ENCODE measurements around the gene RAMACL. TPM values are rescaled to one million over a fixed set of nuclear protein-coding genes. Genes with fewer than 3 reads are reported as not detected.
"Not testable (repeated sequence)": the region's sequence is repeated elsewhere in the genome, so short reads cannot be mapped to it uniquely, and the experiment has no call there.

Gene RAMACL
- total RNA-seq: under 1 TPM; 0.25 to 0.32 TPM

DNA sequence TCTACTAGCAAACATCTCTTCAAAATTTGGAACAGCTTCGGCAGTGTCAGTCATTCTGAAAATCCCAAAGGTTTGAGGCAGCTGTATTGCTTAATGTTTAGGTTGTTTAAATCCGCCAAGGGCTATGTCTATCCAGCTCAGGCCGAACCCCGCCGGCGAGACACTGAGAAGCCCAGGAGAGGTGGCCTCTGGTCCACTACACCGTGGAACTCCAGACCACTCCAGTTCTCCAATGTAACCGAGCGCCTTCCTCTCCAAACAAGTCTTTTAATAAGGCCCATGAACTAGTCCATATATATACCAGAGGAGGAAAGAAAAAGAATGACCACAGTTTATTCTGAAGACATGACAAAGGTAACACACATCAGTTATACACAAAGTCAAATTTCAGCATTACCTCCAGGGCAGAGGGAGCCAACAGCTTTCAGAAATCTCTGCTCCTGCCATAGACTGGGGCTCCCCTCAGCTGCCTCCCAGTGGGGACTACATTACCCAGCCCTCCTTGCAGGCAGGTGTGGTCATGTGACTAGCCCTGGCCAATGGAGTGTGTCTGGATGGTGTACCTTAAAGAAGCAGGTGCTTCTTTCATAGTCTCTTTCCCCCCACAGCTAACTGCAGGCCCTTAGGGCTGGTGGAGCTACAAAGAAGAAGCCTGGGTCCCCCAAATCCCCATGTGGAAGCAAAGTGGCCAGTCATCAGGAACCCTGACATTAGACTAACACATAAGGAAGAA is at the start of gene RAMACL:
TSS of gene RAMACL (minus strand) at position 255 of the 733 bp plus-strand sequence. CDS start at position 54, 201 bp downstream.
- Mint-ChIP-seq H3K4me1 (peaks cover 22% of the 10 kb centered on the region), H3K4me3 (no peak within 1 kb of the TSS), H3K27ac (no peak within 1 kb of the TSS), H3K9me3 (no peaks in the 10 kb centered on the region), H3K36me3 (ENCODE audit: low read depth) (no peaks in the 10 kb centered on the region), H3K27me3 (no peaks in the 10 kb centered on the region)
- DNase-seq: peak; percentile 52
- POLR2A ChIA-PET: no interaction called here
- CTCF ChIA-PET: no interaction called here

DNA sequence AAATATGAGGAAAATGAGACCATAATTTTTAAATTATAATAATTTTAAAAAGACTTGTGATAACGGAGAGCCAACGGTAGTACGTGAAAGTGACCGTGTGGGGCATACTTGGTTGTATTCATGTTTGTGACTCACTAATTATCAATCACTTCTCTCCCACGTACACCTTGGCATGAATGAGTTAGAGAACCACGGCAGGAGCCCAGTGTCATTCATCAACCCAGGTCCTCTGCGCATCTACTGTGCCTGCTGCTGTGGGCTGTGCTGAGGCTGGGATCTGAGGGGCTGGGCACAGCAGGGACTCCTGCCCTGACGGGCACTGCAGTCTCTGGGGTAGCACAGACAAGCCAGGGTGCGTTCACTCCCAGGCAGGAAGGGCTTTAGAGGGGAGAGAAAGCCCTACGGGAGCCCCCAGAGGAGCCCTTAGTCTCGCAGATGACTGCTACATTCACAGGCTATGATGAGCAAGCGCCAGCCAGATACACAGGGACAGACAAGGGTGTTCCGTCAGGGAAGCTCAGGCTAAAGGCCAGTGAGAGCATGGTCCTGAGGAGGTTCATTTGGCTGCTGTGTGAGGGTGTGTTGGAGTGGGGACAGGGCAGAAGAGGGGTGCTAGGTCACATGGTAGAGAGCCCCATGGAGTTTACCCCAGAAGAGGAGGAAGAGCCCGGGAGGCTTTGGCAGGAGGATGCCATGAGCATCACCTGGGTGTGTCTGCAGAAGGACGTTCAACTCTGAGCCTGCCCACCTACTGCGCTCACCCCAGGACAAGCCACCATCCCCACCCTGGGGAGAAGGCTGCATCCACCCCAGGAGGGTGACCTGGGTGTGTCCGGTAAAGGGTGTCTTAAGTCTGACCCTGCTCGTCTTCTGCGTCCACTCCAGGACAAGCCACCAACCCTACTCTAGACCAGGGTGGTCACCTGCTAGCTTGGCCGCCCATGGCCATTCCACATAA is 48.8 kb upstream of the RAMACL start:
- H3K4me1 Mint-ChIP-seq: peaks cover 8% of the 10 kb centered on the region
- no peaks in the 10 kb centered on the region for H3K9me3 Mint-ChIP-seq
- H3K36me3 Mint-ChIP-seq (ENCODE audit: low read depth): no peaks in the 10 kb centered on the region
- CTCF ChIA-PET: no interaction called here
- no peak overlapping the region for H3K4me3 Mint-ChIP-seq
- no peak overlapping the region for H3K27ac Mint-ChIP-seq
- POLR2A ChIA-PET: no interaction called here
- DNase-seq: no peak
- H3K27me3 Mint-ChIP-seq: peaks cover 23% of the 10 kb centered on the region

DNA sequence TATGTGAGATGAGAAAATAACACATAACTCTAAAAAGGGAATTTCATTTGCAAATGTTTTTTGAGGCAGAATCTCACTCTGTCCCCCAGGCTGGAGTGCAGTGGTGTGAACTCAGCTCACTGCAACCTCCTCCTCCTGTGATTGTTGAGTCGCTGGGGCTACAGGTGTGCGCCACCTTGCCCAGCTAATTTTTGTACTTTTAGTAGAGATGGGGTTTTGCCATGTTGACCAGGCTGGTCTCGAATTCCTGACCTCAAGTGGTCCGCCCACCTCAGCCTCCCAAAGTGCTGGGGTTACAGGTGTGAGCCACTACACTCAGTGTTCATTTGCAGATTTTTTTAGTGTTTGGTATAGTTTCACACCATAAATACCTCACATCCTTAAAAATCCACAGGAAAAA is 48.1 kb upstream of the RAMACL start:
- peaks cover 24% of the 10 kb centered on the region for H3K27me3 Mint-ChIP-seq
- POLR2A ChIA-PET: interaction anchor here (0.6 kb wide), 1 partner anchor 240 kb away, joined by 3 read pairs; no protein-coding TSS in a partner anchor
- H3K4me3 Mint-ChIP-seq; H3K9me3 Mint-ChIP-seq; H3K27ac Mint-ChIP-seq; H3K4me1 Mint-ChIP-seq; DNase-seq; CTCF ChIA-PET; H3K36me3 Mint-ChIP-seq (ENCODE audit: low read depth): not testable (repeated sequence)

DNA sequence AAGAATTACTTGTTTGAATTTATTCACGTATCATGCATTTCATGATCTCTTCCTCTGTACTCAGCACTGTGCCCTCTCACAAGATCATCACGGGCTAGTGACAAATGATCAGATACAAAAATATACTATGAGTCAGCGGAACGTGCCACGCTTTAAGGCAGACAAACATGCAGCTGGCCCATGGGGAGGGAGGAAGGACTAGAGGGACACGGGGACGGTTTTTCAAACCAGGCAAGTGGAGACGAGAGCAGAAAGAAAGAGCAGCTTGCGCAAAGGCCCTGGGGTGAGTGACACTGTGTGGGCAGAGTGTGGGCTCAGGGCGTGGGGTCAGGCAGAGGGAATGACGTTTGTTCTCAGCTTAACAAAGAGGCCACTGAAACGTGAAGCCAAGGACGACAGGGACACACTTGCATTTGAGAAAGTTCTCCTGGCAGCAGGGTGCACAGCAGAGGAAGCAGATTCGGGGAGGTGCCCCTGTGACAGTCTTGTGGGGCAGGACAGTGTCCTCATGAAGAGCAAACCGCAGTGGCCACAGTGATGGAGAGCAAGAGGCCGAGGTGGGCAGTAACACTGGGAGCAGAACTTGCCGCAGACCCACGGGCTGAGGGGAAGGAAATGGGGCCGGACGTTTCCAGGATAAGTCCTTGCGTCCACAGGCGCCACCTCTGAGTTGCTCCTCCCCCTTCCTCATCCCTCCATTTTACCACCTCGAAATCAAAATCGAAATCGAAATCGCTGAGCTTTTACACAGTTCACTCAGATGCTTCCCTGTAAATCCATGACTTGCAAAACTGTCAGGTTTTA is 47.5 kb upstream of the RAMACL start:
- Mint-ChIP-seq H3K36me3 (ENCODE audit: low read depth) (no peaks in the 10 kb centered on the region), H3K4me1 (peaks cover 6% of the 10 kb centered on the region), H3K27me3 (peaks cover 23% of the 10 kb centered on the region), H3K4me3 (no peak overlapping the region), H3K27ac (no peak overlapping the region), H3K9me3 (no peaks in the 10 kb centered on the region)
- no peak for DNase-seq
- ChIA-PET POLR2A (interaction anchor here (0.6 kb wide), 1 partner anchor 239 kb away, joined by 3 read pairs; no protein-coding TSS in a partner anchor), CTCF (no interaction called here)

DNA sequence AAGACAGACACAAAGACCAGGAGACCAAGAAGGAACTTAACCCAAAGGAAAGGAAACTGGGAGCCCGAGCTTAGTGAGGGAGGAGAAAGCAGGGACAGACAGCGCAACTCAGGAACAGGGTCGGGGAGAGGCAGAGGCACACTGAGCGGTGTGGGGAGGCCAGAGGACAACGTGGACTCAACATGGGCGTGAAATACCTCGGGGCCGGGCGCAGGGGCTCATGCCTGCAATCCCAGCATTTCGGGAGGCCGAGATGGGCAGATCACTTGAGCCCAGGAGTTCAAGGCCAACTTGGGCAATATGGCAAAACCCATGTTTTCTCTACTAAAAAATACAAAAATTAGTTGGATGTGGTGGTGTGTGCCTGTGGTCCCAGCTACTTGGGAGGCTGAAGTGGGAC is 46.3 kb upstream of the RAMACL start:
- Mint-ChIP-seq H3K36me3 (ENCODE audit: low read depth) (no peaks in the 10 kb centered on the region), H3K9me3 (no peaks in the 10 kb centered on the region), H3K27ac (no peak overlapping the region), H3K4me3 (no peak overlapping the region), H3K27me3 (peaks cover 20% of the 10 kb centered on the region), H3K4me1 (peaks cover 14% of the 10 kb centered on the region)
- ChIA-PET POLR2A (no interaction called here), CTCF (interaction anchor here (0.7 kb wide), 2 partner anchors 30 to 842 kb away, joined by 3 read pairs; no protein-coding TSS in a partner anchor)
- DNase-seq: no peak

DNA sequence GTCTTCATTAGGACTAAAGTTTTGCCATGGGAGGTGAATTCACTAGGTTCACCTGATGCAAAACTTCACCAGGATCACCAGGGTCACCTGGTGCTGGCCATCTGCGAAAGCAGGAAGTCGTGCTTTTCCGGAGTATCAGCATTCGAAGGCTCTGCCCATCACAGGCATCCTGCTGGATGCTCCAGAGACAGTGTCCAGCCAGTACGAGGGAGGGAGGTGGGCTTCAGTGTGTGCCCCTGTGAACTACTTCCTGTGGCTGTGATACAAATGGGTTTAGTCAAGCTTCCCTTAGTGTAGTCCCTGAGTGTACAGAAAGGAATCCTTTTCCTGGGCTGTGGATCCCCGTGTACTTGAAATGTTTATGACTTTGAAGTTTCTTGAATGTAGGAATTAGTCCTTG is 44.0 kb upstream of the RAMACL start:
- CTCF ChIA-PET: no interaction called here
- peaks cover 25% of the 10 kb centered on the region for H3K27me3 Mint-ChIP-seq
- H3K4me1 Mint-ChIP-seq: peaks cover 24% of the 10 kb centered on the region
- no peak for DNase-seq
- no peaks in the 10 kb centered on the region for H3K9me3 Mint-ChIP-seq
- POLR2A ChIA-PET: no interaction called here
- no peak overlapping the region for H3K4me3 Mint-ChIP-seq
- no peak overlapping the region for H3K27ac Mint-ChIP-seq
- H3K36me3 Mint-ChIP-seq (ENCODE audit: low read depth): no peaks in the 10 kb centered on the region

DNA sequence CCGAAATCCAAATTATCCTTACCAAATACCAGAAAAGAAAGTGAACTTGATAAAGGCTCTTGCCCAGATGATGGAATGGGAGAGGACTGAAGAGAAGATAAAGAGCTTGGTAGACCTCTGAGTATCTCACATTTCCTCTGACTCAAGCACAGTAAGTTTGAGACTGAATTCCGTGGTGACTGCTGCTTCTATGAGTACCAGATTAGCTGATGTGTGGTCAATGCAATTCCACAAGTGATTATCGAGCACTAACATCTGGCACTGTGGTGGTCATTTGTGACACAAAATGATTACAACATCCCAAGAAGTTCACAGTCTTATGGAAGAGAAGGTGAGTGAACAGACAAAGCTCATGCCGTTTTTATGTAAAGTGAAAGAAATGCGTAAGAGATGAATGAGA is 43.1 kb upstream of the RAMACL start:
- H3K36me3 Mint-ChIP-seq (ENCODE audit: low read depth): no peaks in the 10 kb centered on the region
- no peaks in the 10 kb centered on the region for H3K9me3 Mint-ChIP-seq
- no peak for DNase-seq
- H3K4me1 Mint-ChIP-seq: peaks cover 24% of the 10 kb centered on the region
- CTCF ChIA-PET: no interaction called here
- no peak overlapping the region for H3K4me3 Mint-ChIP-seq
- H3K27ac Mint-ChIP-seq: no peak overlapping the region
- peaks cover 32% of the 10 kb centered on the region for H3K27me3 Mint-ChIP-seq
- POLR2A ChIA-PET: no interaction called here

DNA sequence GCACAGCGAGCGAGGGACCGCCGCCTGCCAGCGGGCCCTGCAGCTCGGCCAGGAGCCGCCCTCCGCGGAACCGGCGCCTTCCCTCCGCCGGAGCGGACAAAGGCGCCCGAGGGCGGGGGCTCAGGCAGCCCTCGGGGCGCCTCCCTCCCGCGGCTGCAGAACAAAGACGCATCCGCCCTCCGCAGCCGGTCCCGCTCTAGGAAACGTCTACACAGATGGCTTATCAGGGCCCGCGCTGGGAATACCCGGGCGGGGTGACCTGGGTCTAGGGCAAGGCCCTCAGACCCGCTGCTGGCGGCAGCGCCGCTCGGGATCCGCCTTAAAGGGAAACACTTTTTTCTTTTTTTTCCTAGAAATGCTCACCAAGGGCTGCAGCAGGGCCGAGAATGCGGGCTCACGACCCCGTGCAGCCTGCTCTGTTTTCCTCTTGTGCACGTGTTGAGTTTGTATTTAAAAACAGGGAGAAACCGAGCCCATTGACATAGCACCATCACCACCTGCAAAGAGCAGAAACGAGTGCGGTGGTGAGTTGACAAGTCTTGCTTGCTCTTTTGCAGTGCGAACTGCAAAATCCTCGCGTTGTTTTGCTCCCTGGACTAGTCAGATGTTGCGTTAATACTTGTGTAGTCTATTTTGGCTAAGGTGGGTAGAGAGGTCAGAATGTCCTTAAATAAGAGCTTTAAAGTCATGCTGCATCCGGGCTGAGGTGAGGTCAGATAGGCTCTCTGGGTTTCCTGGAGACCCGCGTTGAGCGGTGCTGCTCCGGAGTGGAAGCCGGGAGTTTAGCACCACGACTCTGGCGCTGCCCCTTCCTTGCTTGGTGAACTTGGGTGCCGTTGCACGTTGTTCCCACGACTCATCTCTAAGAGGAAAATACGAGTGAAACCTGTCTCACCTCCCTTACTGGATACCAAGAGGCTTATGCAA is 41.7 kb upstream of the RAMACL start:
- H3K27ac Mint-ChIP-seq: peak overlapping the region; percentile 94
- no peaks in the 10 kb centered on the region for H3K9me3 Mint-ChIP-seq
- H3K4me1 Mint-ChIP-seq: peaks cover 24% of the 10 kb centered on the region
- H3K27me3 Mint-ChIP-seq: peaks cover 33% of the 10 kb centered on the region
- H3K4me3 Mint-ChIP-seq: peak overlapping the region; percentile 89
- H3K36me3 Mint-ChIP-seq (ENCODE audit: low read depth): no peaks in the 10 kb centered on the region
- ChIA-PET POLR2A (no interaction called here), CTCF (interaction anchor here (1.6 kb wide), 1 partner anchor 50 kb away, joined by 3 read pairs; no protein-coding TSS in a partner anchor)
- peak; percentile 63 for DNase-seq

DNA sequence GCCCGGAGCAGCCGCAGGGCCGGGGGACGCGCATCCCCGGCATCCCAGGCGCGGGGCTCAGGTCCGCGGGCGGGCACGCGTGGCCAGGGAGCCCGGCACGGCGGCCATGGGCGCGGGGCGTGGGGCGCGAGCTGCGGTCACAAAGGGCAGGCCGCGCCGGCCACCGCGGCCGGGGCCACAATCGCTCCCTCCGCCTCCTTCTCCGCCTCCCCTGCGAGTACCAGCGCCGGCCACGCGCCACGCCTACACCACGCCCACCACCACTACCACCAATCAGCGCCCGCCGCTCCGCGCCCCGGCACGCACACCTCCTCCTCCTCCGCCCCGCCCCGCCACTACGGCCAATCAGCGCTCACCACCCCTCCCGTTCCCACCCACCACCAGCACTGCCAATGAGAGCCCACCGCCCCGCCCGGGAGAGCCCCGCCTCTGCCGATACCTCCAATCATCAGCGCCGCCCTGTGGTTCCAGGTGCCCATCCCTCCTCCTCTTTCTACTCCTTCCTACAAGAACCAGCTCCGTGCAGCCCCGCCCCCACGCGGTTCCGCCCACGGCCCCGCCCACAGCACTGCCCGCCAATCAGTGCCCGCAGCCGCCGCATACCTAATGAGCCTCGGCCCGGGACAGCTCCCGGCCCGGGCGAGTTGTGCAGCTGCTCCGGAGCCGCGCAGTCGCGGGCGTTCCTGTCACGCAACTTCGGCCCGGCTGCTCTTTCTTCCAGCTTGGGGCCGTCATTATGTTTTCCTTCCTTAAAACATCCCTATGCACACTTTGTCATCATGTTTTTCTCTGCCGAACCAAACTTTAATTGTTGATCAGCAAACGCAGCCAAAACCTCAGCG is 40.8 kb upstream of the RAMACL start, which contains the start of gene RPS6KA2:
TSS of gene RPS6KA2 (minus strand) at position 219 of the 842 bp plus-strand sequence. CDS start 232 bp downstream, outside the sequence.
- peak; percentile 100 for DNase-seq
- Mint-ChIP-seq H3K4me1 (peaks cover 24% of the 10 kb centered on the region), H3K4me3 (peak within 1 kb of the TSS; percentile 89), H3K27ac (peak within 1 kb of the TSS; percentile 94), H3K27me3 (peaks cover 34% of the 10 kb centered on the region), H3K36me3 (ENCODE audit: low read depth) (no peaks in the 10 kb centered on the region), H3K9me3 (no peaks in the 10 kb centered on the region)
- POLR2A ChIA-PET: no interaction called here
- CTCF ChIA-PET: interaction anchor here (0.7 to 1.6 kb wide), 2 partner anchors 49 to 246 kb away, joined by 3 read pairs; no protein-coding TSS in a partner anchor

DNA sequence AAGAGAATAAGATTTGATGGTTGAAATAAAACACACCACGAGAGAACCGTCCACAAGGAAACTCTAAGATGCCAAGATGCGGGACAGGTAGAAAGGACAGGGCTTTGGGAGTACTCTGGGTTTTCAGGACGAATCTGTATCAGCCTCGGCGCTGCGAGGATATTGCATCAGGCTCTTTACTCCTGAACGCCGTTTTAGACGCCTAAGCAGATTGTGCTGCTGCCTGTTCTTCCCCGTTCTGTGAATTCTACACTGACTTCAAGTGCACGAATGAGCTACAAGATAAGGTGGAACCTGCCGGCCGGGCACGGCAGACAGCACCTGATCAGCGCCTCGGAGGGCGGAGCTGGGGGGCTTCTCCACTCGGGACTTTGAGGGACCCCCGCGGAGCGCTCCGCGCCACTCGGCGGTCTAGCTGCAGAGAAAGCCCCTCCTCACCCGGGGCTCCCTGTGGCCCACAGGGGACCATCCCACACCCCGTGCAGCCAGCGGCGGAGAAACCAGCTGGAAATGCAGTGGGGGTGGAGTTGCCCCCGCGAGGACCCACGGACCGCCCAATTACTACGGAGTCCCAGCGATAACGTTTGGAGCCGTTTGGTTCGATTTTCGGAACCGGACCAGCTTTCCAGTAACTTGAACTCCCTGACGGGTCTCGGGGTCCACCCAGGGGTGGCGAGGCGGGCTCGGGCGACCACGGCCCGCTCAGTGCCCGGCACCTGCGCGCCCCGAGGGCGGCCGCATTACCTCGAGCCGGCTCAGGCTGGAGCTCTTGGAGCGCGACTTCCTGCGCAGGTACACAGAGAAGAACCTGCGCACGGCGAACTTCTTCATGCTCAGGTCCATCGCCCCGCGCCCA is 39.9 kb upstream of the RAMACL start:
- peaks cover 34% of the 10 kb centered on the region for H3K27me3 Mint-ChIP-seq
- H3K9me3 Mint-ChIP-seq: no peaks in the 10 kb centered on the region
- no peak overlapping the region for H3K27ac Mint-ChIP-seq
- H3K4me3 Mint-ChIP-seq: peak overlapping the region; percentile 76
- ChIA-PET CTCF (interaction anchor here (0.5 to 1.6 kb wide), 2 partner anchors 41 to 48 kb away, joined by 3 to 4 read pairs; no protein-coding TSS in a partner anchor), POLR2A (no interaction called here)
- H3K4me1 Mint-ChIP-seq: peaks cover 24% of the 10 kb centered on the region
- peak; percentile 30 for DNase-seq
- no peaks in the 10 kb centered on the region for H3K36me3 Mint-ChIP-seq (ENCODE audit: low read depth)

All from activated CD4-positive, alpha-beta T cell treated with anti-CD3 and anti-CD28 coated beads, Interleukin-2, amount 10 ng/mL, durations not matched to agents 7 days and 5 days (primary cell).